Mesodermal cell (in vitro differentiated cells): ENCODE results near the gene RBM10.
A peak's percentile ranks its signal among the peaks of the same experiment; 100 is the strongest.

Source experiments
- H3K27ac ChIP-seq: 2 replicates; pipeline ENCODE4 v1.7.0; 2013; ENCODE audit warnings: mild to moderate bottlenecking, low read depth, low read length, moderate library complexity; ENCODE audit not compliant: severe bottlenecking
- H3K36me3 ChIP-seq: 2 replicates; pipeline ENCODE4 v1.7.1; 2013; ENCODE audit warnings: mild to moderate bottlenecking, low read length, moderate library complexity; ENCODE audit not compliant: control insufficient read depth, insufficient read depth
- H3K4me1 ChIP-seq: one replicate; pipeline ENCODE4 v1.7.1; 2013; ENCODE audit warnings: mild to moderate bottlenecking, low read length; ENCODE audit not compliant: insufficient read depth, control insufficient read depth, poor library complexity, severe bottlenecking
- H3K4me3 ChIP-seq: 2 replicates; pipeline ENCODE4 v1.7.0; 2013; ENCODE audit warnings: low read length, control low read depth, mild to moderate bottlenecking; ENCODE audit not compliant: insufficient read depth, poor library complexity, severe bottlenecking; ENCODE audit errors: extremely low read depth
- H3K9me3 ChIP-seq: 2 replicates; pipeline ENCODE4 v1.7.1; 2013; ENCODE audit warnings: mild to moderate bottlenecking, low read length, moderate library complexity; ENCODE audit not compliant: control insufficient read depth
- WGBS, 2 experiments: methylation state at CpG; one replicate each; pipeline ENCODE4 v1.1.5; 2013; ENCODE audit warnings: missing lambda C conversion rate in 2 of 2; ENCODE audit not compliant: insufficient coverage in 2 of 2; 5-methylcytosine and 5-hydroxymethylcytosine counted together

The RBM10 gene

DNA sequence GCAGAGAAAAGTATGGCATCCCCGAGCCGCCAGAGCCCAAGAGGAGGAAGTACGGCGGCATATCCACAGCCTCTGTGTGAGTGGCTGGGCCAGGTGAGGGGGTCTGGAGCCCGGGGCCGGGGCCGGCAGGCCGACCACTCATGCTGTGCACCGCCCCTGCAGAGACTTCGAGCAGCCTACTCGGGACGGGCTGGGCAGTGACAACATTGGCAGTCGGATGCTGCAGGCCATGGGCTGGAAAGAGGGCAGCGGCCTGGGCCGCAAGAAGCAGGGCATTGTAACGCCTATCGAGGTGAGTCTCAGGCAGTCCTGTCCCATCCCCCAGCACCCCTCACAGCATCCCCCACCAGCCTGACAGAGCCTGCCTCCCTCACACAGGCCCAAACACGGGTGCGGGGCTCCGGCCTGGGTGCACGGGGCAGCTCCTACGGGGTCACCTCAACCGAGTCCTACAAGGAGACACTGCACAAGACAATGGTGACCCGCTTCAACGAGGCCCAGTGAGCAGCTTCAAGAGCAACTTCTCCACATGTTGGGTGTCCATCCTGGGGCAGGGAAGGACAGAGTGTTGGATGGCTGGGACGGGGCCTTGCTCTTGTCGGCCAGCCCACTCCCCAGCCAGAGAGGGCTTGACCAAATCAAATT lies 41.2 kb downstream of the RBM10 start:
- Histone ChIP-seq H3K9me3 (no peaks in the 10 kb centered on the region), H3K4me3 (no peak overlapping the region), H3K4me1 (no peaks in the 10 kb centered on the region), H3K27ac (no peak overlapping the region), H3K36me3 (peaks cover 38% of the 10 kb centered on the region)
- 97 to 100% methylated on average over 10 to 12 of the region's 27 CpGs for WGBS, 2 experiments

DNA sequence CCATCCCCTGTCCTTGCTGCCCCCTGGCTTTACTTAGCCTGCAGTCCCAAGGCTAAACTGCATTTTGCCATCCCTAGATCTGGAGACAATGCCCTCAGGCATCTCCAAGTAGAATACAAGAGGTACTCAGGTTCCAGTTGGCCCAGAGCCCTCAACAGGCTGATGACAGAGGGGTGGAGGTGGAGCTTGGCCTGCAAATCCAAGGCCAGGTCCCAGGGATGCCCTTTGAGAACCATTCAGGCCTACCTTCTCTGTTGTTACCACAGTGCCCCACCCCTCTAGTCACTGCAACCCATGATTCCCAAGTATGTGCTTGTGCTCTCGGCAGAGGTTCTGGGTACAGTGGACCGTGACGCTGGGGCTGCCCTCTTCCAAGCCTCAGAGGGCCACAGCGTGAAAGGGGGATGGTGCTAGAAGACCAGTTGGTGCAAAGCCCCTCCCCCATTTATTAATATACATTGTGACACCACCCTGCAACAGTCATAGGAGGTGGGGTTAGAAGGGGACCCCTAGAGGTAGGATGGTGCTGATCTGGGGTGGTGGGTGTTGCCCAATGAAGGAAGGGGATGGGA lies 42.2 kb downstream of the RBM10 start:
- H3K4me3 ChIP-seq = no peak overlapping the region
- peaks cover 33% of the 10 kb centered on the region for H3K36me3 ChIP-seq
- no CpG with 5 or more reads among the region's 4 CpGs for WGBS, 2 experiments
- no peak overlapping the region for H3K27ac ChIP-seq
- H3K4me1 ChIP-seq = no peaks in the 10 kb centered on the region
- H3K9me3 ChIP-seq = no peaks in the 10 kb centered on the region

DNA sequence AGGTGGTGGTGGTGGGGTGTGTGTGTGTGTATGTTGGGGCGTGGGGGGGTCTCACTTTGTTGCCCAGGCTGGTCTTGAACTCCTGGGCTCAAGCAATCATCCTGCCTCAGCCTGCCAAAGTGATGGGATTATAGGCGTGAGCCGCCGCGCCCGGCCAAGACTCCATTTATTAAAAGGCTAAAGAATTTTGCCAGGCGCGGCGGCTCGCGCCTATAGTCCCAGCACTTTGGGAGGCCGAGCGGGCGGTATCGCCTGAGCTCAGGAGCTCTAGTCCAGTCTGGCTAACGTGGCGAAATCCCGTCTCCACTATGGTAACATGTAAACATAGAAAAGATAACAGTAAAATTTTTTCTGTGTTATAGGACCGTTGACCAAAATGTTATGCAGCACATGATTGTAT lies 44.9 kb downstream of the RBM10 start:
- H3K36me3 ChIP-seq = peaks cover 19% of the 10 kb centered on the region
- no peak overlapping the region for H3K27ac ChIP-seq
- WGBS, 2 experiments = 81% methylated on average over 6 of the region's 19 CpGs; no CpG with 5 or more reads in 1 of the 2 experiments
- H3K9me3 ChIP-seq = no peaks in the 10 kb centered on the region
- H3K4me3 ChIP-seq = no peak overlapping the region
- no peaks in the 10 kb centered on the region for H3K4me1 ChIP-seq

DNA sequence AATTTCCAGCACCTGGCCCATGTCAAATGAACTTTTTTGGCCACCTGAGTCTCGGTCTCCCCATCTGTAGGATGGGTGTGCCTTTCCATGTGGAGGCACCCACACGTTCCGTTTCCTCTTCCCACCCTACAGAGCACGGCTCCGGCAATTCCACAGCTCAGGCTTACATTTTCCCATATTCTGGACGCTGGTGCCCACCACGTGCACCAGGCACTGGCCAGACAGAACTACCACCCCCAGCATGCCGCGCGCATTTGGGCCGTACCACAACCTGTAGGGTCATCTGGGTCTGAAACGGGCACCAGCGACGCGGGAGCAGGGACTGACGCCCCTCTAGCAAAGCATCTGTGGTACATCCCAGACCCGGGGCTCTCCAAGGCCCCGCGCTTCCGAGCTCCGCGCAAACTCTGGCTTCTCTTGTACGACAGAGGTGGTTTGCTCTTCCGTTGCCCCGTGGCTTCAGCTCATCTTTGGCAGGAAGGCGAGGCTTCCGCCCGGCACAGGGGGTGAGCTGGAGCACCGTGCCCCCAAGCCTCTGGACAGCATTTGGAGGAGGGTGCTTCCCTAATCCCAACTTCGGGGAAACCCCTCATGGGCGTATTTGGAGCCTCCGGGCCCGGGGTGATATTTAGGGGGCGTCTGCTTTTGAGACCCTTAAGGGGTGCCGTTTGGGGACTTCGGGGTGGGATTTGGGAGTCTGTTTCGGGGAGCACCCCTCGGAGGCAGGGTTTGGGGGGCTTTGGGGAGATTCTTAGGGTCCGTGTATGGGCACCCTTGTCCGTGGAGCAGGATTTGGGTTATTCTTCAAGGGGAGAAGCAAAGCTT lies 45.6 kb downstream of the RBM10 start:
- 0% methylated on average over 1 to 10 of the region's 40 CpGs for WGBS, 2 experiments
- peak overlapping the region; percentile 54 for H3K4me3 ChIP-seq
- H3K9me3 ChIP-seq = no peaks in the 10 kb centered on the region
- H3K36me3 ChIP-seq = peaks cover 17% of the 10 kb centered on the region
- no peak overlapping the region for H3K27ac ChIP-seq
- H3K4me1 ChIP-seq = peaks cover 4% of the 10 kb centered on the region

- Histone ChIP-seq H3K9me3 (no peaks in the 10 kb centered on the region), H3K4me1 (peaks cover 7% of the 10 kb centered on the region), H3K4me3 (peak overlapping the region; percentile 54), H3K36me3 (peaks cover 10% of the 10 kb centered on the region), H3K27ac (no peak overlapping the region)
- 0 to 7% methylated on average over 3 of the region's 26 CpGs for WGBS, 2 experiments
These were observed 46.3 kb downstream of the RBM10 start for GRCh38 chrX:47191331-47191730.

- Histone ChIP-seq H3K4me1 (peaks cover 7% of the 10 kb centered on the region), H3K4me3 (peak overlapping the region; percentile 54), H3K36me3 (peaks cover 8% of the 10 kb centered on the region), H3K27ac (no peak overlapping the region), H3K9me3 (no peaks in the 10 kb centered on the region)
- WGBS, 2 experiments = 10 to 61% methylated on average over 2 to 8 of the region's 16 CpGs
These were observed 46.9 kb downstream of the RBM10 start for GRCh38 chrX:47191806-47192401.

DNA sequence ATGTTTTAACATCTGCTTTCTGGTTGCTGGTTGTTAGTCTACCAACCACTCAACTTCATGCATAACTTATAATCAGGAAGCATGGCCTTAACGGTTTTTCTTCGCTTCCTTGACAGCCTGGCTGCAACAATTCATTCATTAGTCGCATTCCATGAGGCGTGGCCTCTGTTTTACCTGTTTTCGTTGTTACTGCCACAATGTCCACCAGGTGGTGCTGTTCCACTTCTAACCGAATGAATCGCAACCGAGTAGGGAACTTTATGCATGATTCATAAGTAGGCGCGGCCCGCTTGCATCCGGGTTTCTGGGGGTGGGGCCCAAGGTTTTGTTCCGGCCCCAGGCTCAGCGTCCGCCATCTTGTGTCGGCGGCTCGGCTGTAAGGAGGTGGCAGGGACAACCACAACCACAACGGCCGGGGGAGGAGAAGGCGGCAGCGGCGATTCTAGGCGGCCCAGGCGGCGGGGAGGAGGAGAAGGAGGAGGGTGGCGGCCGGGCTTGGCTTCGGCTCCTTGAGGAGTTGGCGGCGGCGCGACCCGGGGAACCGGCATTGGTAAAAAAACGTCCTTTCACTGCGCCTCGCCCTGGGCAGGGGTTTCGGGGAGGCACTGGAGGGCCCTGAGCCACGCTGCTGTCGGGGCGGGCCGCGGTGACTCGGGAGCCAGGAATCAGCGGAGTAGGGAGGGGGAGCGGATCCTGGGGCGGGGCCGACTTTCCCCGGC lies 48.6 kb downstream of the RBM10 start, which contains the start of gene UBA1:
TSS of gene UBA1 (plus strand) at position 355 of the 719 bp plus-strand sequence. CDS start 4,974 bp downstream, outside the sequence.
- 0 to 3% methylated on average over 2 to 16 of the region's 50 CpGs for WGBS, 2 experiments
- no peaks in the 10 kb centered on the region for H3K9me3 ChIP-seq
- H3K4me3 ChIP-seq = peak within 1 kb of the TSS; percentile 61
- peak within 1 kb of the TSS; percentile 86 for H3K27ac ChIP-seq
- H3K36me3 ChIP-seq = peaks cover 11% of the 10 kb centered on the region
- peaks cover 15% of the 10 kb centered on the region for H3K4me1 ChIP-seq

DNA sequence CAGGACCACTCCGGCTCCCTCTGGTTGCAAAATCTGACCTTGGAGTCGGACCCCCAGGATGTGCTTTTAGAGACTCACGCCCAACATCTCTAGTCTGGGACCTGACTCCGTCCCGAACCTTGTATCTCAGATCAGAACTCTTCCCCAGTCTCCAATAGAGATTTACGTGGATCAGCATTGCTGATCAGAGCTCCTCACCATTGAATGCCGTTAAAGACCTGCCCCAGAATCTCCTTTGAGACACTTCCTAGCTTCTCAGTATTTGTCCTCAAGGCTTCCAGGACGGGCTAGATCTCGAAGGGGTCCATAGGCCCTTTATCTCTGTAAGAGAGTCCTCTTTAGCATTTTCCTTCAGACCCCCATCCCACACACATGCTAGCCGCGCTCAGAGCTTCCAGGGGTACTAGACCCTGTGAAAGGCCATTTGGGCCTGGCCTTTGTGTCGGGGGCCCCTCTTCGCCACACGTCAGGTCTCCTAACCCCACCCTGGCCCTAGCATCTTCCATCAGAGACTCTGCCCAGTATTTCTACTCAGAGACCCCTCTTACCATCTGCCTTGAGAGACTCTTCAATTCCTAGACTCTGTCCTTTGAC lies 49.3 kb downstream of the RBM10 start:
- WGBS, 2 experiments = 0 to 17% methylated on average over 6 to 9 of the region's 14 CpGs
- H3K36me3 ChIP-seq = peaks cover 18% of the 10 kb centered on the region
- H3K4me3 ChIP-seq = peak overlapping the region; percentile 61
- H3K27ac ChIP-seq = peak overlapping the region; percentile 86
- no peaks in the 10 kb centered on the region for H3K9me3 ChIP-seq
- peaks cover 15% of the 10 kb centered on the region for H3K4me1 ChIP-seq

GRCh38 chrX:47196098-47196497 lies 51.1 kb downstream of the RBM10 start:
- peaks cover 34% of the 10 kb centered on the region for H3K36me3 ChIP-seq
- WGBS, 2 experiments = 100% methylated on average over 1 of the region's 3 CpGs
- H3K4me1 ChIP-seq = peaks cover 15% of the 10 kb centered on the region
- H3K9me3 ChIP-seq = no peaks in the 10 kb centered on the region
- no peak overlapping the region for H3K27ac ChIP-seq
- peak overlapping the region; percentile 12 for H3K4me3 ChIP-seq

- Histone ChIP-seq H3K36me3 (peaks cover 48% of the 10 kb centered on the region), H3K27ac (no peak overlapping the region), H3K9me3 (no peaks in the 10 kb centered on the region), H3K4me3 (no peak overlapping the region), H3K4me1 (peaks cover 15% of the 10 kb centered on the region)
- 50 to 81% methylated on average over 2 of the region's 7 CpGs for WGBS, 2 experiments
These were observed 52.5 kb downstream of the RBM10 start for GRCh38 chrX:47197526-47197925.
